Measurements from ENCODE around the gene CD79A.

The CD79A gene

GRCh38 chr19:41845001-41845050 lies 32.3 kb upstream of the CD79A start, which contains the start of gene DMRTC2:
DMRTC2 (plus strand) TSS chr19:41845042; CDS start chr19:41847429, 2,387 bp downstream.
- Histone ChIP-seq H3K27me3 (peaks cover 0 to 24% of the 10 kb centered on the region in 2 donors), H3K27ac (no peak within 1 kb of the TSS), H3K36me3 (no peaks in the 10 kb centered on the region), H3K9me3 (no peaks in the 10 kb centered on the region), H3K4me1 (no peaks in the 10 kb centered on the region), H3K4me3 (no peak within 1 kb of the TSS)
- no peak for DNase-seq
- intact Hi-C loops (cut with DNase I; ENCODE audit: low total_unique reads) = no loop called here
- no peak for TF ChIP-seq CTCF (IDR thresholded peaks at IDR 0.05)

GRCh38 chr19:41845051-41845590 lies 32.0 kb upstream of the CD79A start:
- no peaks in the 10 kb centered on the region for H3K36me3 ChIP-seq
- DNase-seq = peak in 1 of 2 donors; percentile 33
- H3K27me3 ChIP-seq = peaks cover 0 to 24% of the 10 kb centered on the region in 2 donors
- H3K4me1 ChIP-seq = no peaks in the 10 kb centered on the region
- H3K4me3 ChIP-seq = no peak overlapping the region
- intact Hi-C loops (cut with DNase I; ENCODE audit: low total_unique reads) = no loop called here
- no peaks in the 10 kb centered on the region for H3K9me3 ChIP-seq
- no peak overlapping the region for H3K27ac ChIP-seq
- no peak for TF ChIP-seq CTCF (IDR thresholded peaks at IDR 0.05)

GRCh38 chr19:41847351-41848105 lies 29.6 kb upstream of the CD79A start:
- H3K4me1 ChIP-seq = no peaks in the 10 kb centered on the region
- peak in 1 of 2 donors; percentile 32 for DNase-seq
- intact Hi-C loops (cut with DNase I; ENCODE audit: low total_unique reads) = no loop called here

GRCh38 chr19:41848666-41849065 lies 28.4 kb upstream of the CD79A start:
- intact Hi-C loops (cut with DNase I; ENCODE audit: low total_unique reads) = no loop called here

More at GRCh38 chr19:41847351-41848105, 29.6 kb upstream of the CD79A start:
- no peak overlapping the region for H3K27ac ChIP-seq
- peaks cover 0 to 23% of the 10 kb centered on the region in 2 donors for H3K27me3 ChIP-seq
- H3K4me3 ChIP-seq = no peak overlapping the region
- H3K9me3 ChIP-seq = no peaks in the 10 kb centered on the region
- H3K36me3 ChIP-seq = no peaks in the 10 kb centered on the region
- TF ChIP-seq CTCF (IDR thresholded peaks at IDR 0.05) = no peak

GRCh38 chr19:41849067-41849466 lies 28.0 kb upstream of the CD79A start:
- Histone ChIP-seq H3K9me3 (no peaks in the 10 kb centered on the region), H3K27me3 (peaks cover 0 to 22% of the 10 kb centered on the region in 2 donors), H3K36me3 (no peaks in the 10 kb centered on the region), H3K4me3 (no peak overlapping the region), H3K27ac (no peak overlapping the region), H3K4me1 (no peaks in the 10 kb centered on the region)
- TF ChIP-seq CTCF (IDR thresholded peaks at IDR 0.05) = no peak
- intact Hi-C loops (cut with DNase I; ENCODE audit: low total_unique reads) = no loop called here
- no peak for DNase-seq

More at GRCh38 chr19:41848666-41849065, 28.4 kb upstream of the CD79A start:
- Histone ChIP-seq H3K4me1 (no peaks in the 10 kb centered on the region), H3K4me3 (no peak overlapping the region), H3K9me3 (no peaks in the 10 kb centered on the region), H3K27me3 (peaks cover 0 to 22% of the 10 kb centered on the region in 2 donors), H3K36me3 (no peaks in the 10 kb centered on the region), H3K27ac (no peak overlapping the region)
- TF ChIP-seq CTCF (IDR thresholded peaks at IDR 0.05) = no peak
- DNase-seq = no peak
